DMS 273 (cell line): ENCODE measurements around the gene VTI1A.

Experiments
- DNase-seq: peaks from one replicate; lab custom pipeline; 2025; ENCODE audit not compliant: unreplicated experiment; lab: John Stamatoyannopoulos, UW

VTI1A gene

DNA sequence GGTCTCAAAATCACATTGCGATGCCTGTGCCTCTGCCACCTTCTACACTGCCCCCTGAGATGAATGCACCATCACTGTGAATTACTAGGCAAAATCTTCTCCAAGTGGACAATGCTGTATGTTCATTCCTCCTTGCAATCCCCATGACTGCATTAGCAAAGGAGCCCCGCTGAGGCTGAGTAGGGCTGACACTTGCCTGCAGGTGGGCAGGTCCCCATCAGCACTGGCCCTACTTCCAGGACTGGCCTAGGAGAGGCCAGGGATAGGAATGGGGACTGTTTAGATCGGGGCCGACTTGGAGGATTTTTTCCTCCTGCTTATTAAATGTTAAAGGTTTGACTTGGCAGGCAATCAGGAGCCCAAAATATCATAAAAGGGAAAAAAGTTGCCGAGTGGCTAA lies 376.0 kb downstream of the VTI1A start:
- DNase-seq, result no peak

DNA sequence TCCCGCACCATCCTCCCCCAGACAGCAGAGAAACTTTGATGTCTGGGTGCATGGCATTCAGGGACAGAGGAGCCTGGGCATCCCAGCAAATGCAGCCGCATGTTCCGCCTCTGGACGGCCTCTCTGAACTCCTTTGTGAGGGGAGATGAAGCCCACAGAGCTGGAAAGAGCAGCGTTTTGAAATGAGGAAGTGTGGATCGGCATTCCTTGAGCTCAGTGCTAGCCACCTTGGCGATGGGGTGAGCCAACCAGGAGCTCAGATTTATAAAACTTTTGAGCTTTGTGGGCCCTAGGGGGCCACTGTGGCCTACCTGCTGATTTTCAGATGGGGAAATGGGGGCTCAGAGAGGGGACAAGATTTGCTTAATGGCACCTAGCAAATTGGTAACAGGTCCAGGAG lies 376.6 kb downstream of the VTI1A start:
- DNase-seq, result no peak

- peak; percentile 23 for DNase-seq
These were observed 379.1 kb downstream of the VTI1A start for GRCh38 chr10:112826018-112826697.

DNA sequence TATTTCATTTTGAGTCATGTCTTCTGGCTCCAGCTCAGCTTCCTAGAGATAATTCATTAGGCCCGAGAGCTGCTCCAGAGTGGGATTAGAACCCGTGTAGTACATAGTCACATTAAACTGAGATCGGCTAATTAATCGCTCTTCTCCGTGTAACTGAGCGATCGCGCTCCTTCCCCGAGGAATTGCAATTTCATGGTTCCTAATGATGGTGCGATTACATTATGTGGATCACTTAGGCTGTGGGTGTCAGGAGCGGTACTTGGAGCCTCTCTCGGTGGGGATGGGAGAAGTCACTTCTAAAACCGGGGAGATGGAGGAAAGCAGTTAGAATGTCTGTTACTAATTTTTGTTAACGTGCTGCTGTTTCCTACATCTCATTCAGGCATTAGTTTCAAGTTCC lies 380.1 kb downstream of the VTI1A start:
- no peak for DNase-seq

GRCh38 chr10:112827951-112828350 lies 380.9 kb downstream of the VTI1A start:
- DNase-seq, result no peak

- DNase-seq, result no peak
These were observed 384.8 kb downstream of the VTI1A start for GRCh38 chr10:112831859-112832258.

- no peak for DNase-seq
These were observed 385.4 kb downstream of the VTI1A start for GRCh38 chr10:112832361-112832878.

- no peak for DNase-seq
These were observed 385.9 kb downstream of the VTI1A start for GRCh38 chr10:112832959-112833358.

- no peak for DNase-seq
These were observed 387.8 kb downstream of the VTI1A start for GRCh38 chr10:112834751-112835181.

DNA sequence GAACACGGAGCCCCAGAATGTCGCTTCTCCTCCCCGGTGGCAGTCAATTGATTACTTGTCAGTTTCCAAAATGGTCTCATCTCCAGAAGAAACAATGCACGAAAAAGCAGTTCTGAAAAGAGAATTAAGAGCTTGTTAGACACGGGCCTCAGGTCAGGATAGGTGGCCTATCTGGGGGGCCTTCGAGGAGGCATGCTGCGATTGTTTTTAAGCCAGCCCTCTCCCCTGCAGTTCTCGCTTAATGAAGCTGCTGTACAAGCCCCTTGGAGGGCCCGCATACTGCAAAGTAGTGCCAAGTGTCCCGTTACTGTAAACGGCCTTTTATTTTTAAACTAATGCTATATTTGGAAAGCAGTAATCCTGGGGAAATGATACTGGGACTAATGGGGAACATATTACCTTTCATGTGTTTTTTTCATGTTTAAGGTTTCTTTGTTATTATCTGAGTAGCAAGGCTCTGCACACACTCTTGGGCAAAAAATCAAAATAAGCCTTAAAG lies 388.3 kb downstream of the VTI1A start:
- no peak for DNase-seq

- no peak for DNase-seq
These were observed 389.0 kb downstream of the VTI1A start for GRCh38 chr10:112835944-112836451.

GRCh38 chr10:112838784-112839481 lies 391.9 kb downstream of the VTI1A start:
- no peak for DNase-seq

DNA sequence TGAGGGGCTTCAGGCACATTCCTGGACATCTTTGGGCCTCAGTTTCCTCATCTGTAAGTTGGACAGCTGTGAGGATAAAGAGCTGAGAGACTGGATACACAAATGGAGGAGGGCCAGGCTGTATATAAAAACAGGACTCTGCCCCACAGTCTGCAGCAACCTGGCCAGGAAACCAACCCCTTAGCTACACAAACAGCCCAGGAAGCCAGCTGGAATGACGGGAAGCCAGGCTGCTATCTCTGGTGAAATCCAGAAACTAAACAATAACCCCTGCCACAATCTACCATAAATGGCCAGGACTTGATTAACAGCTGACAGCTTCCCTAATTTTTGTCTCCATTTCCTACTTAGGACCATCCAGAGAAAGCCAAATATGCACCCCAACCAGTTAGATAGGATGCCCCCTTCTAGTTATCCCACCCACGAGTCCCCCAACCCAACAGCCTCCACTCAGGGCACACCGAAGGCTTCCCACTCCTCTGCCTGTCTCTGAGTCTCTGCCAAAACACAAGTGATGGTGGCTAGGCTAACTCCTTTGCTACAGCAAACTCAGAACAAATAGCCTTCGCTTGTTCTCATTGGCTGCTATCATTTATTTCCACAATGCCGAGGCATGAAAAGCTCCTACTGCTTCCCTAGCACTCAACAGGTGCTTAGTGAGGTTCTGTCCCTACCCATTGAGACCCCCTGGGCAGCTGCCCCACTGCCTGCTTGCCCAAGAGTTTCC lies 393.1 kb downstream of the VTI1A start:
- no peak for DNase-seq

DNA sequence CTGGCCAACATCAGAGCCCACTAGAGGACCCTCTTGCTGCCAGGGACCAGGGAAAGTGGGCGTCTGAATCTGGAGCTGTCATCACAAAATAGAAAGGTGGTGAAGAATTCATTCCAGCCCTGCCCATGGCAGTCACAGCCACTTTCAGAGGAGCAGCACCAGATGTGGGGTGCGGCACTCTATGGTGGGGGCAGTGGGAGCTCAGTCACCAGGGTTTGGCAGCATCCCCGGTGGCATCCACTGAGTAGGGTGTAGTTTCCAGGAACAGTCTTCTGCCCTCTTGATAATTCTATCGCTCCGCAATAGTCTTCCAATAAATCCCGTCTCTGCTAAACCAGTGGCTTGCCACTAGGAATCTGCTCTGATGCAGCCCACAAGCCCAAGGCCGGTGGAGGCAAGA lies 394.5 kb downstream of the VTI1A start:
- DNase-seq, result no peak

DNA sequence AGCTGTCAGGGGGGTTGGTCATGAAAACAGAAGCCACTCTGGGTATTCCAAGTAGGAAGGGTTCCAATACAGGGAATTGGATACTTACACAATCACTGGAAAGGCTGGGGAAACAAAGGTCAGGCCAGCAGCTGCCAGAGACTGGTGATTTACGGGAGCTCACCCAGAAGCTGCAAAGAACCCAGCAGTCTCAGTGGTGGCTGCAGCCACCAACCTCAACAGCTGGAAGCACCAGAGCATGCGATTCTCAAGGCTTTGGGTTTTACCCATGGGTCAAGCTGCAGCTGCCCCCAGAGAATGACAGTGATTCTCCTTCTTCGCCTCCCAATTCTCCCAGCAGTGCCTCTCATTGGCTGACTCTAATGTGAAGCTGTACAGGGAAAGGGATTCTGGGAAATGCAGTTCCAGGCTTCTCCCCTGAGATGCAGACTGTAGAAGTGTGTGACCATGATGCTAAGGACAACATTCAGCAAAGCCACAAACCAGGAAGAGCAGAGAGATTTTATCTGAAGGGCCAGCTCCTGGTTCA lies 395.9 kb downstream of the VTI1A start:
- peak; percentile 5 for DNase-seq

DNA sequence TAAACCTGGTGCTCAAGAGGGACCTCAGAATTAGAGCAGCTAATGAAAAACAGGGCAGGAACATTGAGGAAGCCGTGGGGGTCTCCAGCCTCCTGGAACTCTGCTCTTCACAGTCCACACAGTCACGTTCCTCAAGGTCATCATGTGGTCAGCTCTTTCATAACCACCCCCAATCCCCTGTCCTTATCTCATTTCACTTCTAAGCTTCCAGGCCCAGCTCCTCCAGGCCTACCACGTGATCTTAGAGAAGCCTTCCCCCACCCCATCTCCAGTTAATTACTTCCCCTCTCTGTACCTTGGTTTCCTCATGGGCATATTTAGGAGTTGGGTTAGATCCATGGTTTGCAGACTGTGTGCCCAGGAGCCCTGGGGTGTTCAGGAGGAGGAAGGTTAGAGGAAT lies 396.6 kb downstream of the VTI1A start:
- no peak for DNase-seq

DNA sequence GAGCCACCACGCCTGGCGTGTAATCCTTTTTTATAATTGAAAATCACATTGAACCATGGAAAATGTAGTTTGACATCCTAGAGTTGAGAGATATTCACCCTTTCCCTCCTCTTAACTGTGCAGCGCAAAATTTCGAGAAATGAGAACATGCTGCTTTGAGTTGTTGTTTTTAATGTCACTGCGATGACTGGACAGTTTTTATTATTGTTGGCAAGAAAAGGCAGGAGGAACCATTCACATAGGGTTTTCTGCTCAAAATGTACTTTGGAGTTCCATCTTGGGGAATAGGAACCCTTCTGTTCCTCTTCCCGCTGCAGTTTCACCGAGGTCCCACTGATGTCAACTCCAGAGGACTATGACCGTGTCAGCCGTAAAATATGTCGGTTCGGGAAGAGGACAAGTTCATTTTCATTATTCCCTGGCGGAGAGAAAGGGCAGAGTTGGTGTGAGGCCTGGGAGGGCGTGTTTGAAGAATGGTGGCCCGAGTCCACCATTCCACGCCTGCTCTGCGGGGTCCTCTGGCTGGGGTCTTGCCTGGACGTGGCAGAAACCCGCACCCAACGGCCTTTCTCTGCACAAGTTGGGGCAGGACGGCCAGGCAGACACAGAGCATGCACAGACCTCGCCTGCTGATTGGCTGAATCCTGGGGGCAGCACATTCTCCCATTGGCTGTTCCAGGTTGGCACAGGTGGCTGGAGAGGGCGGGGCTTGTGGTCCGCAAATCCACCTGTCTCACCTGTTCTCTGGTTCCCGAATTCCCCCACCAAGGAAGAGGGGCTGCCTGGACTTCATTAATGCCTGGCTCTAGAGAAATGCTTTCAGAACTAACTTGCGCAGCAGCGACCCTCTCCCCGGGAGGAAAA lies 397.9 kb downstream of the VTI1A start:
- no peak for DNase-seq

GRCh38 chr10:112847778-112848177 lies 400.8 kb downstream of the VTI1A start:
- no peak for DNase-seq

- DNase-seq, result no peak
These were observed 401.2 kb downstream of the VTI1A start for GRCh38 chr10:112848228-112848627.

- no peak for DNase-seq
These were observed 401.9 kb downstream of the VTI1A start for GRCh38 chr10:112848868-112849430.
